ENCODE data around the gene ZER1.
A peak's percentile ranks its signal among the peaks of the same experiment; 100 is the strongest.
"Not testable (repeated sequence)": the region's sequence is repeated elsewhere in the genome, so short reads cannot be mapped to it uniquely, and the experiment has no call there.

ZER1 gene

GRCh38 chr9:128706671-128707381 is 64.9 kb downstream of the ZER1 start:
- H3K9ac ChIP-seq (ENCODE audit: low read depth, low read length): no peak overlapping the region
- H3K9me3 ChIP-seq (ENCODE audit: insufficient read depth, low read depth, low read length): no peaks in the 10 kb centered on the region
- no peak overlapping the region for H3K27ac ChIP-seq (ENCODE audit: low read length)
- H3K4me1 ChIP-seq (ENCODE audit: insufficient read depth, low read length): no peaks in the 10 kb centered on the region
- H3K27me3 ChIP-seq (ENCODE audit: insufficient read depth, low read length): peaks cover 5% of the 10 kb centered on the region; the same call in 1 of the 2 replicates
- no peak overlapping the region for H3K4me3 ChIP-seq (ENCODE audit: low read length)
- H3K36me3 ChIP-seq (ENCODE audit: insufficient read depth, low read depth, low read length): no peaks in the 10 kb centered on the region; the same call in 1 of the 2 replicates

GRCh38 chr9:128706045-128706444 is 65.7 kb downstream of the ZER1 start:
- Histone ChIP-seq H3K27ac (ENCODE audit: low read length) (no peak overlapping the region), H3K27me3 (ENCODE audit: insufficient read depth, low read length) (peaks cover 5% of the 10 kb centered on the region; the same call in 1 of the 2 replicates), H3K36me3 (ENCODE audit: insufficient read depth, low read depth, low read length) (no peaks in the 10 kb centered on the region; the same call in 1 of the 2 replicates), H3K9ac (ENCODE audit: low read depth, low read length) (no peak overlapping the region), H3K4me3 (ENCODE audit: low read length) (no peak overlapping the region), H3K9me3 (ENCODE audit: insufficient read depth, low read depth, low read length) (no peaks in the 10 kb centered on the region), H3K4me1 (ENCODE audit: insufficient read depth, low read length) (no peaks in the 10 kb centered on the region)

- Histone ChIP-seq H3K27ac (ENCODE audit: low read length) (no peak overlapping the region), H3K9ac (ENCODE audit: low read depth, low read length) (no peak overlapping the region), H3K4me3 (ENCODE audit: low read length) (no peak overlapping the region), H3K9me3 (ENCODE audit: insufficient read depth, low read depth, low read length) (no peaks in the 10 kb centered on the region), H3K27me3 (ENCODE audit: insufficient read depth, low read length) (peaks cover 5% of the 10 kb centered on the region; the same call in 1 of the 2 replicates), H3K36me3 (ENCODE audit: insufficient read depth, low read depth, low read length) (no peaks in the 10 kb centered on the region; the same call in 1 of the 2 replicates), H3K4me1 (ENCODE audit: insufficient read depth, low read length) (no peaks in the 10 kb centered on the region)
Measured at GRCh38 chr9:128705051-128705965, 66.4 kb downstream of the ZER1 start.

GRCh38 chr9:128704356-128704670 is 67.4 kb downstream of the ZER1 start:
- no peaks in the 10 kb centered on the region; the same call in 1 of the 2 replicates for H3K36me3 ChIP-seq (ENCODE audit: insufficient read depth, low read depth, low read length)
- H3K9me3 ChIP-seq (ENCODE audit: insufficient read depth, low read depth, low read length): no peaks in the 10 kb centered on the region
- H3K4me3 ChIP-seq (ENCODE audit: low read length): no peak overlapping the region
- H3K27me3 ChIP-seq (ENCODE audit: insufficient read depth, low read length): peaks cover 5% of the 10 kb centered on the region; the same call in 1 of the 2 replicates
- H3K4me1 ChIP-seq (ENCODE audit: insufficient read depth, low read length): no peaks in the 10 kb centered on the region
- no peak overlapping the region for H3K9ac ChIP-seq (ENCODE audit: low read depth, low read length)
- no peak overlapping the region for H3K27ac ChIP-seq (ENCODE audit: low read length)

GRCh38 chr9:128703616-128704355 is 67.9 kb downstream of the ZER1 start:
- H3K9ac ChIP-seq (ENCODE audit: low read depth, low read length): peak overlapping the region; percentile 68; the same call in 1 of the 2 replicates
- peaks cover 5% of the 10 kb centered on the region; the same call in 1 of the 2 replicates for H3K27me3 ChIP-seq (ENCODE audit: insufficient read depth, low read length)
- peak overlapping the region; percentile 79 for H3K4me3 ChIP-seq (ENCODE audit: low read length)
- no peak overlapping the region for H3K27ac ChIP-seq (ENCODE audit: low read length)
- no peaks in the 10 kb centered on the region; the same call in 1 of the 2 replicates for H3K36me3 ChIP-seq (ENCODE audit: insufficient read depth, low read depth, low read length)
- no peaks in the 10 kb centered on the region for H3K4me1 ChIP-seq (ENCODE audit: insufficient read depth, low read length)
- no peaks in the 10 kb centered on the region for H3K9me3 ChIP-seq (ENCODE audit: insufficient read depth, low read depth, low read length)

- H3K9me3 ChIP-seq (ENCODE audit: insufficient read depth, low read depth, low read length): no peaks in the 10 kb centered on the region
- peak overlapping the region; percentile 79 for H3K4me3 ChIP-seq (ENCODE audit: low read length)
- H3K36me3 ChIP-seq (ENCODE audit: insufficient read depth, low read depth, low read length): no peaks in the 10 kb centered on the region; the same call in 1 of the 2 replicates
- H3K4me1 ChIP-seq (ENCODE audit: insufficient read depth, low read length): no peaks in the 10 kb centered on the region
- H3K27me3 ChIP-seq (ENCODE audit: insufficient read depth, low read length): peaks cover 5% of the 10 kb centered on the region; the same call in 1 of the 2 replicates
- peak overlapping the region; percentile 68; the same call in 1 of the 2 replicates for H3K9ac ChIP-seq (ENCODE audit: low read depth, low read length)
- H3K27ac ChIP-seq (ENCODE audit: low read length): no peak overlapping the region
Measured at GRCh38 chr9:128702949-128703615, 68.6 kb downstream of the ZER1 start.

GRCh38 chr9:128702445-128702948 is 69.2 kb downstream of the ZER1 start, which contains the start of gene PKN3:
Gene PKN3, plus strand, starts transcription at chr9:128702503. Its CDS starts 413 bp downstream, at chr9:128702916.
- Histone ChIP-seq H3K9ac (ENCODE audit: low read depth, low read length) (peak within 1 kb of the TSS; percentile 68; the same call in 1 of the 2 replicates), H3K4me1 (ENCODE audit: insufficient read depth, low read length) (no peaks in the 10 kb centered on the region), H3K27ac (ENCODE audit: low read length) (no peak within 1 kb of the TSS), H3K36me3 (ENCODE audit: insufficient read depth, low read depth, low read length) (peaks cover 3% of the 10 kb centered on the region), H3K4me3 (ENCODE audit: low read length) (peak within 1 kb of the TSS; percentile 79), H3K27me3 (ENCODE audit: insufficient read depth, low read length) (peaks cover 5% of the 10 kb centered on the region; the same call in 1 of the 2 replicates), H3K9me3 (ENCODE audit: insufficient read depth, low read depth, low read length) (no peaks in the 10 kb centered on the region)

- Histone ChIP-seq H3K27me3 (ENCODE audit: insufficient read depth, low read length) (peaks cover 5% of the 10 kb centered on the region; the same call in 1 of the 2 replicates), H3K27ac (ENCODE audit: low read length) (no peak overlapping the region), H3K9me3 (ENCODE audit: insufficient read depth, low read depth, low read length) (no peaks in the 10 kb centered on the region), H3K4me1 (ENCODE audit: insufficient read depth, low read length) (no peaks in the 10 kb centered on the region), H3K36me3 (ENCODE audit: insufficient read depth, low read depth, low read length) (peaks cover 12% of the 10 kb centered on the region), H3K4me3 (ENCODE audit: low read length) (no peak overlapping the region), H3K9ac (ENCODE audit: low read depth, low read length) (no peak overlapping the region)
Measured at GRCh38 chr9:128701227-128701854, 70.4 kb downstream of the ZER1 start.

- not testable (repeated sequence) for H3K27me3 ChIP-seq (ENCODE audit: insufficient read depth, low read length); H3K9me3 ChIP-seq (ENCODE audit: insufficient read depth, low read depth, low read length); H3K27ac ChIP-seq (ENCODE audit: low read length); H3K4me3 ChIP-seq (ENCODE audit: low read length); H3K9ac ChIP-seq (ENCODE audit: low read depth, low read length); H3K4me1 ChIP-seq (ENCODE audit: insufficient read depth, low read length)
- peaks cover 29% of the 10 kb centered on the region for H3K36me3 ChIP-seq (ENCODE audit: insufficient read depth, low read depth, low read length)
Measured at GRCh38 chr9:128699096-128699795, 72.5 kb downstream of the ZER1 start.

All from iPS-20b (cell line).